IMR-90 (cell line): Measurements from ENCODE around the gene CEMIP2. TPM values are rescaled to one million over a fixed set of nuclear protein-coding genes. Genes with fewer than 3 reads are reported as not detected.

Source experiments
- CHD1 ChIP-seq: IDR thresholded peaks from 2 replicates; pipeline ENCODE4 v1.6.1; 2012; ENCODE audit warnings: low read depth, low read length, improper control_type of control experiment
- MAZ ChIP-seq: IDR thresholded peaks from 2 replicates; pipeline ENCODE4 v1.6.1; 2012; ENCODE audit warnings: low read depth, mild to moderate bottlenecking, low read length, improper control_type of control experiment, moderate library complexity, borderline replicate concordance
- NFE2L2 ChIP-seq: fragments of 150-350 bp; IDR thresholded peaks from 2 replicates; pipeline ENCODE4 v1.6.1; 2016; ENCODE audit warnings: low read depth, mild to moderate bottlenecking, low read length
- SMC3 ChIP-seq: fragments of 150-350 bp; IDR thresholded peaks from 2 replicates; pipeline ENCODE4 v1.6.1; 2016; ENCODE audit warnings: low read depth, mild to moderate bottlenecking, antibody characterized with exemption, low read length, moderate library complexity
- polyA plus RNA-seq, 3 experiments: library from polyadenylated mRNA; depleted of rRNA; stranded (reverse); fragments of >200 nt; gene quantifications; 2 replicates each; pipeline ENCODE4 v1.2.3, GENCODE V29; 2012; ENCODE audit warnings: low replicate concordance in 1 of 3
- total RNA-seq: library from RNA; depleted of rRNA; stranded (reverse); fragments of >200 nt; gene quantifications from 2 replicates; pipeline ENCODE4 v1.2.3, GENCODE V29; 2012

Gene CEMIP2
- total and polyA plus RNA-seq, 2 of the 4 experiments (the other 2 are of a cell fraction): 65.2 to 67.4 TPM

- TF ChIP-seq SMC3 (no peak), CHD1 (no peak), NFE2L2 (no peak), MAZ (no peak)
Observed at GRCh38 chr9:71769175-71770161, 1.2 kb upstream of the CEMIP2 start (continued).
